Activated CD4-positive, alpha-beta T cell treated with anti-CD3 and anti-CD28 coated beads, Interleukin-2, amount 50 U/mL, for 24 hours (primary cell): ENCODE data around the gene CEBPG.

Experiments used
- DNase-seq, 2 donors: peaks; one replicate each; pipeline ENCODE4 v3.0.0-alpha.2; 2020; ENCODE audit warnings: low read depth in 1 of 2, low spot score in 1 of 2

Gene CEBPG

GRCh38 chr19:33381101-33381500 lies 7.6 kb downstream of the CEBPG start:
- DNase-seq, result no peak

DNA sequence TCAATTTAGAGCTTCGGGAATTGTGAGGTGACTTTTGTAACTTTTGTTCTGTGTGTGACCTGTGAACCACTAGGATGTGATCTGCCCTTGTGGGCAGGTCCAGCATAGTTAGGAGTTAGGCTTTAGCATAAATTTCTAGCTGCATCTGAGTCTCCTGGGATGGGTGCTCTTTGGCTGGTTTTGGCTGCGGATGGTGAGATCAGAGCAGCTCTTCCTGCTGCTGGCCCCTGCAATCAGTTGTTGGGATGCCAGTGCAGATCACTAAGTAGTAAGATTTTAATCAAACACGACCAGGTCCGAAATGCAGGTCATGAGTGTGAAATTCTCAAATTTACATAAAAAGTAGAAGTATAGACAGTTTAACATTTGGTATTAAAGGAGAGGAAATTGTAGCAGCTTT lies 8.5 kb downstream of the CEBPG start:
- DNase-seq, result no peak

- DNase-seq, result no peak
Measured at GRCh38 chr19:33382982-33383381, 9.5 kb downstream of the CEBPG start.

- no peak for DNase-seq
Measured at GRCh38 chr19:33383720-33384292, 10.3 kb downstream of the CEBPG start.

DNA sequence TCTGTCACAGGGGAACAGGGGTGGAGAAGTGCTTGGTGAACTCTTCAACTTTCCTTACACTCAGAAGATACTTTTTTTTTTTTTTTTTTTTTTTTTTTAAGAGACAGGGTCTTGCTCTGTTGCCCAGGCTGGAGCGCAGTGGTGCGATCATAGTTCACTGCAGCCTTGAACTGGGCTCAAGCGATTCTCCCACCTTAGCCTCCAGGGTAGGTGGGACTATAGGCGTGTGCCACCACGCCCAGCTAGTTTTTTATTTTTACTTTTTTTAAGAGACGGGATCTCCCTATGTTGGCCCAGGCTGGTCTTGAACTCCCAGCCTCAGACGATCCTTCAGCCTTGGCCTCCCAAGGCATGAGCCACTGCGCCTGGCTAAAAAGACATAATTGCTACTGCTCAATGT lies 11.5 kb downstream of the CEBPG start:
- no peak for DNase-seq

DNA sequence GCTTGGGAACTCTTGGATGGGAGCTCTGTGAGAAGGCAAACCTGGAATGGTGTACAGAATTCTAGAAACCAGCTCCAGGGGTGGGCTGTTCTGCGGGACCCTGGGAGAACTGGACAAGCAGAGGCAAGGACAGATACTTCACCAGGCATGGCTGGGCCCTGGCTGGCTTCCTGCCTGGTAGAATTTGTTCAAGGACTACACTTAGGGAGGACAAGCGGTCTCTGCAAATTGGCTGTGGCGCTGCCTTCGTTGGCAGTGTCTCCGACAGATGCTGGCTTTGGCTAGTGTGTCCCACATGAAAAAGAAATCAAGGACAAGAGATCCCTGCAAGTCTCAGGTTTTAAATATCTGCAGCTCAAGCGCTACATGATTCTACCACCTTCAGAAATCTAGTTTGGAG lies 12.4 kb downstream of the CEBPG start:
- DNase-seq, result no peak

GRCh38 chr19:33386361-33386858 lies 12.9 kb downstream of the CEBPG start:
- no peak for DNase-seq

- DNase-seq, result no peak
Measured at GRCh38 chr19:33387351-33388230, 14.1 kb downstream of the CEBPG start.

GRCh38 chr19:33388231-33388724 lies 14.8 kb downstream of the CEBPG start:
- no peak for DNase-seq

DNA sequence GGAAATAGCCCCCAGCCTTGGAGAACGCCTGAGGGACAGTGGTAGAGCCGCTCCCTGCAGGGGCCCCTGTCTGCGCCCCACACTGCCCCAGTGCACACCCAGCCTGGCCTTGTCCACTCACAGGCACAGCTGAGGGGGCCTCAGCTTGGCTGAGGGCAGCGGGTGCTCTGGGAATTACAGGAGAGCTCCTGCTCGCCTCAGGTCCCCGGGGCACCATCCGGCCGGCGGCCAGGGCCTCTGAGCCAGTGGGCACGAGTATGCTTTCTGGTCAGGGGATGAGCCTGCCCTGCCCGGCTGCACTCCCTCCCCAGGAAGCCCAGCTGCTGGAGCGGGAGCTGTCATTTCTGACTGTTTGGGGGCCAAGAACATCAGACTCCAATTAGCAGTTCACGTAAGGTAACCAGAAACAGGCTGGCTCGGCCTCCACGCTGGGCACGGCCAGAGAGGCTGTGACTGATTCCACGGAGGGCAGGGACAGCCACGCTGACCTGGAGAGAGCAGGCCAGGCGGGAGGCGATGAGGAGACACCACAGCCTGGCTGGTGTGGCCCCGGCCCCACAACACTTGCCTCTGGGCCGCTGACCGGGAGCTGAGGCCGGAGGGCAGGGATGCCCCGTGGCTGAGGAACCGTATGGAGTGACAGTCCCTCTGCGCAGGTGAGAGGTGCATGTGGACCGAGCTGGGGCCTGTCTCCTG lies 15.4 kb downstream of the CEBPG start:
- no peak for DNase-seq

DNA sequence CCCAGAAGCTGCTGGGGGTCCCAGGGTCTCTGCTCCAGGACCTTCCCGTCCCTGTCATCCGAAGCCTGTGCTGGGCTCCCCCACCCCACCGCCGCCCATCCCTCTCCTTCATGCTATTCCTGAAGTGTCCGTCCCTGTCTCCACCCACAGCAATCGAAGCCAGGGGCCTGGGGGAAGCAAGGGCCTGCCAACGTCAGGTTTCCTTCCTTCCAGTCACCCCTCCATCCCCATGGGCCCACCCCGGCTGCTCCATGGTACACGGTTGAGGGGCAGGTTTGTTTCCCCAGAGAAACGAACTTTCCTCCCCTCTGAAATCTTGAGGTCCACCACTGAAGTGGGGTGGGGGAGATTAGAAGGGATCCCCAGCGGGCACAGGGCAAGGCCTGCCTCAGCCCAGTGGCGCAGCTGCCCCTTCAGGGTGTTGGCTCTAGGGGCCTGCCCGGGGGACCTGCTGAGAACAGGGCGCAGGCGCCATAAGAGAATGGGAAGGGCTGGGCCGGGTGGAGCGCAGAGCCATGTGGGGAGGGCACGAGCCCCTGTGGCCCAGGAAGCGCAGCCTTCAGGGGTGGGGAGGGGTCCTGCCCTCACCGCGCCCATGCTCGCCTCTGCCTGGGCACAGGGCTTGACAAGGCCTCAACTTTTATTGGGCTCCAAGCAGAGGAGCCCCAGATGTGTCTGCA lies 16.1 kb downstream of the CEBPG start:
- no peak for DNase-seq

DNA sequence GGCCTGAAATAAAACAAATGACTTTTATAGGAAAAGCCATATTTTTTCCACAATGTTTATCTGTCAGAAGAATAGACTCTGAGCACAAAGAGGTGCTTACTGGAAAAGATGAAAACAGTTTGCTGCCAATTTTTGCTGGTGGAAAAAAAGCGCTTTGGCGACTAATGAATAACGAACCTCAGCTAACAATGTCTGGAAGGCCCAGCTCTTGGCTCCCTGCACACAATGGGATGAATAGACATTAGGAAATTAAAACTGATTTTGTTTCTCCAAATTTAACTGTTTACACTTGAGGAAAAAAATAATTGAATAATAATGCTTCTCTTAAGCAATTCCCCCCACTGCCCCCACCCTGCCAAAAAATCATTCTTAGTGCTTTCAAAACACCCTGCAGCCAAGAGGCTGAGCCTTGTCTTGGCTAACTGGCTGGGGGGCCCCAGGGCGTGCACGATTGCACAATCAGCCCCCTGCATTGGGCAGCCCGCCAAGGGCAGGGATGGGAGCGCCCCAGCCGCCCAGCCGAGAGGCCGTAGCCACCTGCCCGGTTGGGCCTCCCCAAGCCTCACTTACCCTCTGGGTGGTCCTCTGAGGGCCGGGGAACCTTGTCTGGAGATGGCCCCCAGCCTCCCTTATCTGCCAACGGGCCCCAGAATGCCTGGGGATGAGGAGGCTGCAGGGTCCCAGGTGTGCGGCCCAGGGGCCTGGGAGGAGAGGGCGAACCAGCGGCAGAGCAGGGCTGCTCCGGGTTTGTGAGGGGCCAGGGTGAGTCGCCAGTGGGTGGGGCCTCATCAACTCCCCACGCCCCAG lies 16.8 kb downstream of the CEBPG start:
- no peak for DNase-seq

DNA sequence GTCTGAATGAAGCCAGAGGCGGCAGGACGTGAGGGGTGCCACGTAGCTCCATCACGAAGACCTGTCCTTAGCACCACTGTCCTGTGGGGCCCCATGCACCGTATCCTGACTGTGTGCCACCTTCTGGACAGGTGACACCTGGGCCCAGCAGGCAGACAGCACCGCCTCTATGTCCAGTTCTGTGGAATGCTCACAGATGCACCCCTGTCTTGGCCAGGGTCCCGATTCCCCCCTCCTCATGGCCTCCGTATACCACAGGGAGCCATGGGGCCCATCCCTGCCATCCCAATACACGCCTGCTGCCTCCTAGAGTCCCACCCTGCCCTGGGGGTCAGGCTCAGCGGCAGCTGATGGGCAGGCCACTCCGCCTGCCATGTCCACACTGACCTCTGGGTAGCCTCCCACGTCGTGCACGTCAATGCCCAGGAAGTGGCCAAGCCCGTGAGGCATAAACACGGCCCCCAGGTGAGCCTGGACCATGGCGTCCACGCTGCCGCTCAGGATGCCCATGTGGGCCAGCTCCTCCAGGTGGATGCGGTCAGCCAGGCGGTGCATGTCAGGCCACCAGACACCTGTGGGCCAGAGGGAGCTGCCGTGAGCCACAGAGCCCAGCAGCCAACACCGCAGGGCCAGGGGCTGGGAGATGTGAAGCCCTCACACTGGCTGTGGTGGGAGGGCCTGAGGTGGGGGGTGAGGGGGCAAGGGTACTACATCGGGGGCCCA lies 17.6 kb downstream of the CEBPG start:
- DNase-seq, result no peak

DNA sequence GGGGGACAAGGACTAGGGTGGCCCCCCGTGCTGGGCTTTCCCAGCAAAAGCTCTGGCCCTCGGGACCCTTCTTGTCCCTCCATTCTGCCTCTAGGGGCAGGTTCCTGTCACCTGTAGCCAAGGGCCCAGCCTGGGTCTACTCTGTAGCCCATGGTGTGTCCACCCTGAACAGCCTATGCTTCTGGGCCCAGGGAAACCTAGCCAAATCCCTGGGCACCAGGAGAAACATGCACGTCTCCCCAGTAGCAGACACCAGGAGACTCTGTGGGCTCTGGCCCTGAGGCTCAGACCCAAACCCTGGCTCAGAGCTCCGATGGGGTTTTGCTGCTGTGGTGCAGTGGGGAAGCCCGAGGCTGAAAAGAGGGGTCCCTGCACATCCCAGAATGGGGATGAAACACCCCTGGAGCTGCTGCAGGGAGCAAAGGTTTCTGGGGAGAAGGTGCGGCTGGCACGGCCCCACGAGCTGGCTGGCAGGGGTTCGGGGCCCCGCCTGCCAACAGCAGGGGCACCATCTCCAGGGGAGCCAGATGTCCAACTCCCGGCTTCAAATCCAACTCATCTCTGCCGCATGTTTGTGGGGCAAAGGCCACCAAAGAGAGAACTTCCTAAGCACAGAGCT lies 18.2 kb downstream of the CEBPG start:
- no peak for DNase-seq

- DNase-seq, result no peak
Measured at GRCh38 chr19:33392341-33393285, 19.1 kb downstream of the CEBPG start.

- no peak for DNase-seq
Measured at GRCh38 chr19:33393286-33394005, 19.9 kb downstream of the CEBPG start.

GRCh38 chr19:33394006-33394722 lies 20.7 kb downstream of the CEBPG start:
- DNase-seq, result no peak
